ENCODE results near the gene LECT2. TPM values are rescaled to one million over a fixed set of nuclear protein-coding genes. Genes with fewer than 3 reads are reported as not detected.

The LECT2 gene
- not detected in 2 replicates for total RNA-seq (2013; cell fraction: nucleolus; rRNA removed)
- not detected in 2 replicates for total RNA-seq (2014; rRNA removed)
- total RNA-seq (2014; rRNA removed; fragmentation: Illumina TruSeq; extraction: Trizol) = not detected in 2 replicates
- not detected in 2 replicates for total RNA-seq (2021)
- polyA plus RNA-seq (2011; ENCODE audit: low read depth) = not detected
- not detected in 2 replicates for polyA plus RNA-seq (2011; rRNA removed)
- not detected in 2 replicates for polyA plus RNA-seq (2011; cell fraction: cytosol; rRNA removed)
- not detected in 2 replicates for polyA plus RNA-seq (2011; cell fraction: nucleus; rRNA removed)
- not detected in 2 replicates for polyA plus RNA-seq (2012)
- not detected in 2 replicates for polyA plus RNA-seq (2014; fragmentation: Illumina TruSeq; extraction: Trizol)
- not detected for polyA plus RNA-seq (2014; fragmentation: Nextera tagmentation; extraction: Ambion mirVana)
- polyA plus RNA-seq (2014; rRNA removed) = not detected in 2 replicates
- not detected for polyA plus RNA-seq (2016; fragmentation: Nextera tagmentation; extraction: Ambion mirVana)
- not detected in 2 replicates for polyA minus RNA-seq (2011; rRNA and poly(A)+ RNA removed)
- polyA minus RNA-seq (2011; cell fraction: cytosol; rRNA and poly(A)+ RNA removed) = not detected in 2 replicates
- not detected in 2 replicates for polyA minus RNA-seq (2011; cell fraction: nucleus; rRNA and poly(A)+ RNA removed)
- not detected for Bru-seq, nascent RNA
- BruChase-seq, experiment 1, labeled RNA remaining after a 6-hour chase = not detected
- BruChase-seq, experiment 2, labeled RNA remaining after a 2-hour chase = not detected
- long read RNA-seq, experiment 1 = 0 reads
- long read RNA-seq, experiment 2 = 0 reads

- no peak within 1 kb of the TSS for H3K27ac ChIP-seq (ENCODE audit: control insufficient read depth, insufficient read depth)
- H3K36me3 ChIP-seq (ENCODE audit: control insufficient read depth in 2 of 2, insufficient read depth in 2 of 2, low read length in 1 of 2) = no peaks in the 10 kb centered on the region
- H3K4me1 ChIP-seq (ENCODE audit: control insufficient read depth, insufficient read depth, low read length) = no peaks in the 10 kb centered on the region
- WGBS (ENCODE audit: insufficient coverage, insufficient replicate concordance, low lambda C conversion rate, missing lambda C conversion rate) = 71% methylated on average over 3 of the region's 3 CpGs
- RAD21 ChIA-PET (ENCODE audit: unreplicated experiment) = no interaction called here
- POLR2A ChIA-PET = no interaction called here
- CTCF ChIA-PET = interaction anchor here (2.0 kb wide), 1 partner anchor 10 kb away, joined by 6 read pairs; no protein-coding TSS in a partner anchor
- H3K9ac ChIP-seq (ENCODE audit: control insufficient read depth, insufficient read depth, low read length) = no peak within 1 kb of the TSS
- DNase-seq (ENCODE audit: low read depth, low spot score) (no peak), FAIRE-seq (no peak), ATAC-seq (no peak)
- no peaks in the 10 kb centered on the region for H4K20me1 ChIP-seq (ENCODE audit: control insufficient read depth, insufficient read depth)
- SMC1A ChIA-PET (ENCODE audit: uncharacterized antibody, unreplicated experiment) = no interaction called here
- in situ Hi-C loops (cut with MboI) = no loop called here
- intact Hi-C loops (cut with micrococcal nuclease; ENCODE audit: unreplicated experiment) = no loop called here
- no TSS peak for BruUV-seq (replicated peaks)
- H3K27me3 ChIP-seq (replicated peaks in 1 of 2; ENCODE audit: control insufficient read depth in 2 of 2, insufficient read depth in 2 of 2, low read length in 1 of 2) = peaks cover 0 to 3% of the 10 kb centered on the region in 2 experiments; a peak in 2 of 4 replicates
- H3K4me2 ChIP-seq (ENCODE audit: control insufficient read depth, insufficient read depth) = no peak within 1 kb of the TSS
- H3K79me2 ChIP-seq (ENCODE audit: control insufficient read depth, insufficient read depth, low read length) = no peaks in the 10 kb centered on the region
- H2AFZ ChIP-seq (ENCODE audit: control insufficient read depth, low read depth, low read length) = no peak within 1 kb of the TSS
- H3K9me3 ChIP-seq (replicated peaks; ENCODE audit: control insufficient read depth, insufficient read depth, low read length) = no peaks in the 10 kb centered on the region; the same call in 2 of the 3 replicates
- H3K4me3 ChIP-seq = no peak within 1 kb of the TSS
- TF ChIP-seq SRF (IDR thresholded peaks at IDR 0.05; ENCODE audit: low read depth in 2 of 2, low read length in 2 of 2) (no peak), REST (IDR thresholded peaks at IDR 0.05; ENCODE audit: low read depth, low read length) (no peak), JUND (IDR thresholded peaks at IDR 0.05; ENCODE audit: low read depth, low read length) (no peak), USF2 (IDR thresholded peaks at IDR 0.05; ENCODE audit: borderline replicate concordance, low read depth, low read length) (no peak), SMC3 (IDR thresholded peaks at IDR 0.05; ENCODE audit: borderline replicate concordance, low read length) (no peak), EGR1 (IDR thresholded peaks at IDR 0.05; ENCODE audit: borderline replicate concordance in 1 of 2, low read depth in 2 of 2, low read length in 2 of 2) (no peak), STAT1 (conservative IDR thresholded peaks at IDR 0.05) (no peak), EED (IDR thresholded peaks at IDR 0.05; ENCODE audit: low read depth) (no peak), TAF1 (IDR thresholded peaks at IDR 0.05; ENCODE audit: borderline replicate concordance, low read depth, low read length) (no peak), ESRRA (IDR thresholded peaks at IDR 0.05; ENCODE audit: low read length) (no peak), HDAC6 (IDR thresholded peaks at IDR 0.05; ENCODE audit: unreplicated experiment) (no peak), NFXL1 (IDR thresholded peaks at IDR 0.05; ENCODE audit: borderline replicate concordance) (no peak), BRCA1 (IDR thresholded peaks at IDR 0.05; ENCODE audit: low read depth, low read length) (no peak), MEF2B (IDR thresholded peaks at IDR 0.05; ENCODE audit: partially characterized antibody, poor library complexity, severe bottlenecking) (no peak), NBN (IDR thresholded peaks at IDR 0.05) (no peak), IRF4 (IDR thresholded peaks at IDR 0.05; ENCODE audit: low read depth, low read length) (no peak)
Measured at GRCh38 chr5:135954899-135955298, at the start of gene LECT2. Gene LECT2, minus strand, starts transcription at chr5:135954983. Its CDS starts 150 bp downstream, at chr5:135954833.
